HG03342 (cell line): ENCODE data around the gene PFAS.
"Not testable (repeated sequence)": the region's sequence is repeated elsewhere in the genome, so short reads cannot be mapped to it uniquely, and the experiment has no call there.

Experiments used
- ATAC-seq: cut with Tn5 transposase; IDR thresholded peaks from one replicate; pipeline ENCODE4 v1.9.1; 2021; ENCODE audit warnings: mild to moderate bottlenecking, moderate library complexity; ENCODE audit not compliant: unreplicated experiment

PFAS gene

GRCh38 chr17:8225813-8226535, 23.1 kb upstream of the PFAS start:
- no peak for ATAC-seq

- ATAC-seq: no peak
Observed at GRCh38 chr17:8226536-8227237, 22.4 kb upstream of the PFAS start.

GRCh38 chr17:8227238-8227581, 21.9 kb upstream of the PFAS start:
- no peak for ATAC-seq

- ATAC-seq: no peak
Observed at GRCh38 chr17:8231701-8232100, 17.4 kb upstream of the PFAS start.

- no peak for ATAC-seq
Observed at GRCh38 chr17:8234361-8235270, 14.5 kb upstream of the PFAS start.

- ATAC-seq: no peak
Observed at GRCh38 chr17:8235676-8236075, 13.4 kb upstream of the PFAS start.

GRCh38 chr17:8237175-8237574, 11.9 kb upstream of the PFAS start:
- no peak for ATAC-seq

- ATAC-seq: no peak
Observed at GRCh38 chr17:8237886-8238285, 11.2 kb upstream of the PFAS start.

- no peak for ATAC-seq
Observed at GRCh38 chr17:8243827-8244226, 5.3 kb upstream of the PFAS start.

- ATAC-seq: no peak
Observed at GRCh38 chr17:8244768-8245167, 4.3 kb upstream of the PFAS start.

- ATAC-seq: no peak
Observed at GRCh38 chr17:8249621-8250500, 772 bp downstream of the PFAS start.

GRCh38 chr17:8251411-8251810, 2.3 kb downstream of the PFAS start:
- not testable (repeated sequence) for ATAC-seq

- ATAC-seq: no peak
Observed at GRCh38 chr17:8253801-8254200, 4.7 kb downstream of the PFAS start.

GRCh38 chr17:8254881-8255280, 5.8 kb downstream of the PFAS start:
- ATAC-seq: no peak

- no peak for ATAC-seq
Observed at GRCh38 chr17:8255499-8255898, 6.4 kb downstream of the PFAS start.

- ATAC-seq: no peak
Observed at GRCh38 chr17:8256291-8256690, 7.2 kb downstream of the PFAS start.

- no peak for ATAC-seq
Observed at GRCh38 chr17:8256691-8257090, 7.6 kb downstream of the PFAS start.

- ATAC-seq: no peak
Observed at GRCh38 chr17:8257801-8258200, 8.7 kb downstream of the PFAS start.

- ATAC-seq: no peak
Observed at GRCh38 chr17:8264320-8264719, 15.2 kb downstream of the PFAS start.

GRCh38 chr17:8264836-8265542, 15.9 kb downstream of the PFAS start:
- no peak for ATAC-seq
